ENCODE data around the gene KIF13A.
A peak's percentile ranks its signal among the peaks of the same experiment; 100 is the strongest.
"Not testable (repeated sequence)": the region's sequence is repeated elsewhere in the genome, so short reads cannot be mapped to it uniquely, and the experiment has no call there.

The KIF13A gene

GRCh38 chr6:17762651-17763050, 224.8 kb downstream of the KIF13A start:
- DNase-seq: no peak

GRCh38 chr6:17758119-17758518, 229.3 kb downstream of the KIF13A start:
- DNase-seq: no peak

GRCh38 chr6:17754254-17754653, 233.2 kb downstream of the KIF13A start:
- no peak for DNase-seq

- not testable (repeated sequence) for DNase-seq
Measured at GRCh38 chr6:17745324-17745723, 242.1 kb downstream of the KIF13A start.

- not testable (repeated sequence) for DNase-seq
Measured at GRCh38 chr6:17744757-17745308, 242.6 kb downstream of the KIF13A start.

- no peak for DNase-seq
Measured at GRCh38 chr6:17744019-17744756, 243.2 kb downstream of the KIF13A start.

GRCh38 chr6:17741507-17741906, 245.9 kb downstream of the KIF13A start:
- DNase-seq: no peak

- DNase-seq: no peak
Measured at GRCh38 chr6:17740559-17741220, 246.7 kb downstream of the KIF13A start.

GRCh38 chr6:17737704-17738252, 249.7 kb downstream of the KIF13A start:
- DNase-seq: no peak

- not testable (repeated sequence) for DNase-seq
Measured at GRCh38 chr6:17735311-17735710, 252.1 kb downstream of the KIF13A start.

GRCh38 chr6:17730078-17730704, 257.2 kb downstream of the KIF13A start:
- no peak for DNase-seq

GRCh38 chr6:17729223-17730077, 258.0 kb downstream of the KIF13A start:
- DNase-seq: no peak

GRCh38 chr6:17728551-17729222, 258.7 kb downstream of the KIF13A start:
- no peak for DNase-seq

GRCh38 chr6:17725083-17725482, 262.4 kb downstream of the KIF13A start:
- peak; percentile 29 for DNase-seq

GRCh38 chr6:17724341-17724740, 263.1 kb downstream of the KIF13A start:
- no peak for DNase-seq

GRCh38 chr6:17721671-17722070, 265.8 kb downstream of the KIF13A start:
- DNase-seq: no peak

GRCh38 chr6:17719323-17720041, 268.0 kb downstream of the KIF13A start:
- no peak for DNase-seq

- no peak for DNase-seq
Measured at GRCh38 chr6:17716221-17716620, 271.2 kb downstream of the KIF13A start.

GRCh38 chr6:17714879-17715851, 272.3 kb downstream of the KIF13A start:
- no peak for DNase-seq

- no peak for DNase-seq
Measured at GRCh38 chr6:17714177-17714576, 273.3 kb downstream of the KIF13A start.

Data from GF-D8 (cell line).